Measurements from ENCODE around the gene EYS.

Gene EYS

GRCh38 chr6:65299236-65299635, 407.8 kb downstream of the EYS start:
- no peak overlapping the region for H3K27ac ChIP-seq (ENCODE audit: low read depth, low read length)
- H3K4me1 ChIP-seq (ENCODE audit: control insufficient read depth, low read length): no peaks in the 10 kb centered on the region
- H3K79me2 ChIP-seq (ENCODE audit: control insufficient read depth, low read length): no peaks in the 10 kb centered on the region
- H3K9me3 ChIP-seq (ENCODE audit: control insufficient read depth, insufficient read depth, low read length): no peaks in the 10 kb centered on the region
- no peaks in the 10 kb centered on the region for H3K9me2 ChIP-seq (replicated peaks; ENCODE audit: control insufficient read depth, low read length)
- H3K4me2 ChIP-seq (ENCODE audit: low read length): no peak overlapping the region
- H3K4me3 ChIP-seq (ENCODE audit: low read length): no peak overlapping the region
- H3F3A ChIP-seq (ENCODE audit: control insufficient read depth, insufficient read depth): no peaks in the 10 kb centered on the region
- H4K20me1 ChIP-seq (ENCODE audit: control insufficient read depth, insufficient read depth, low read depth, low read length): no peaks in the 10 kb centered on the region
- H3K27me3 ChIP-seq (ENCODE audit: control insufficient read depth, low read length): no peaks in the 10 kb centered on the region
- TF ChIP-seq CTCF (IDR thresholded peaks at IDR 0.05; ENCODE audit: low read depth, low read length, poor library complexity, severe bottlenecking): no peak
- no peaks in the 10 kb centered on the region for H3K36me3 ChIP-seq (ENCODE audit: control insufficient read depth, low read length)

GRCh38 chr6:65295812-65296211, 411.2 kb downstream of the EYS start:
- Histone ChIP-seq H3K27me3 (ENCODE audit: control insufficient read depth, low read length) (no peaks in the 10 kb centered on the region), H3K4me1 (ENCODE audit: control insufficient read depth, low read length) (no peaks in the 10 kb centered on the region), H3K4me2 (ENCODE audit: low read length) (no peak overlapping the region), H3K27ac (ENCODE audit: low read depth, low read length) (no peak overlapping the region), H3K36me3 (ENCODE audit: control insufficient read depth, low read length) (no peaks in the 10 kb centered on the region), H3K79me2 (ENCODE audit: control insufficient read depth, low read length) (no peaks in the 10 kb centered on the region), H4K20me1 (ENCODE audit: control insufficient read depth, insufficient read depth, low read depth, low read length) (no peaks in the 10 kb centered on the region), H3K9me3 (ENCODE audit: control insufficient read depth, insufficient read depth, low read length) (no peaks in the 10 kb centered on the region), H3K9me2 (replicated peaks; ENCODE audit: control insufficient read depth, low read length) (no peaks in the 10 kb centered on the region), H3F3A (ENCODE audit: control insufficient read depth, insufficient read depth) (no peaks in the 10 kb centered on the region), H3K4me3 (ENCODE audit: low read length) (no peak overlapping the region)
- TF ChIP-seq CTCF (IDR thresholded peaks at IDR 0.05; ENCODE audit: low read depth, low read length, poor library complexity, severe bottlenecking) (no peak), EZH2phosphoT487 (IDR thresholded peaks at IDR 0.05; ENCODE audit: borderline replicate concordance, low read length) (no peak)

GRCh38 chr6:65289491-65289890, 417.5 kb downstream of the EYS start:
- no peak for TF ChIP-seq EZH2phosphoT487 (IDR thresholded peaks at IDR 0.05; ENCODE audit: borderline replicate concordance, low read length)
- TF ChIP-seq CTCF (IDR thresholded peaks at IDR 0.05; ENCODE audit: low read depth, low read length, poor library complexity, severe bottlenecking): no peak
- Histone ChIP-seq H3K4me2 (ENCODE audit: low read length) (no peak overlapping the region), H3K4me3 (ENCODE audit: low read length) (no peak overlapping the region), H3K9me3 (ENCODE audit: control insufficient read depth, insufficient read depth, low read length) (no peaks in the 10 kb centered on the region), H3K36me3 (ENCODE audit: control insufficient read depth, low read length) (no peaks in the 10 kb centered on the region), H4K20me1 (ENCODE audit: control insufficient read depth, insufficient read depth, low read depth, low read length) (no peaks in the 10 kb centered on the region), H3K27me3 (ENCODE audit: control insufficient read depth, low read length) (no peaks in the 10 kb centered on the region), H3K4me1 (ENCODE audit: control insufficient read depth, low read length) (no peaks in the 10 kb centered on the region), H3K9me2 (replicated peaks; ENCODE audit: control insufficient read depth, low read length) (no peaks in the 10 kb centered on the region), H3K79me2 (ENCODE audit: control insufficient read depth, low read length) (no peaks in the 10 kb centered on the region), H3F3A (ENCODE audit: control insufficient read depth, insufficient read depth) (no peaks in the 10 kb centered on the region), H3K27ac (ENCODE audit: low read depth, low read length) (no peak overlapping the region)

- Histone ChIP-seq H3K9me3 (ENCODE audit: control insufficient read depth, insufficient read depth, low read length) (no peaks in the 10 kb centered on the region), H3K36me3 (ENCODE audit: control insufficient read depth, low read length) (no peaks in the 10 kb centered on the region), H3K9me2 (replicated peaks; ENCODE audit: control insufficient read depth, low read length) (no peaks in the 10 kb centered on the region), H3K4me3 (ENCODE audit: low read length) (no peak overlapping the region), H3K4me1 (ENCODE audit: control insufficient read depth, low read length) (no peaks in the 10 kb centered on the region), H3F3A (ENCODE audit: control insufficient read depth, insufficient read depth) (no peaks in the 10 kb centered on the region), H4K20me1 (ENCODE audit: control insufficient read depth, insufficient read depth, low read depth, low read length) (no peaks in the 10 kb centered on the region), H3K27ac (ENCODE audit: low read depth, low read length) (no peak overlapping the region), H3K4me2 (ENCODE audit: low read length) (no peak overlapping the region), H3K27me3 (ENCODE audit: control insufficient read depth, low read length) (no peaks in the 10 kb centered on the region), H3K79me2 (ENCODE audit: control insufficient read depth, low read length) (no peaks in the 10 kb centered on the region)
- TF ChIP-seq CTCF (IDR thresholded peaks at IDR 0.05; ENCODE audit: low read depth, low read length, poor library complexity, severe bottlenecking) (no peak), EZH2phosphoT487 (IDR thresholded peaks at IDR 0.05; ENCODE audit: borderline replicate concordance, low read length) (no peak)
Measured at GRCh38 chr6:65285275-65285674, 421.8 kb downstream of the EYS start.
